CD4-positive, alpha-beta T cell treated with Interleukin-6 at 100 ng/mL for 8 hours (primary cell): ENCODE results near the gene MEDAG.

Experiments
- DNase-seq: peaks from one replicate; pipeline ENCODE4 v3.0.0-alpha.2; 2020; ENCODE audit warnings: mixed read lengths, low spot score

The MEDAG gene

GRCh38 chr13:30905932-30906383, at the start of gene MEDAG:
TSS of gene MEDAG (plus strand) at chr13:30906271. CDS start at chr13:30906516, 245 bp downstream.
- DNase-seq: no peak

- DNase-seq: no peak
Observed at GRCh38 chr13:30857018-30857417, 49.1 kb upstream of the MEDAG start.

GRCh38 chr13:30857636-30858035, 48.4 kb upstream of the MEDAG start:
- no peak for DNase-seq

- no peak for DNase-seq
Observed at GRCh38 chr13:30859326-30859725, 46.7 kb upstream of the MEDAG start.

GRCh38 chr13:30861163-30861562, 44.9 kb upstream of the MEDAG start:
- no peak for DNase-seq

- no peak for DNase-seq
Observed at GRCh38 chr13:30861836-30862467, 44.1 kb upstream of the MEDAG start.

- no peak for DNase-seq
Observed at GRCh38 chr13:30862707-30863106, 43.4 kb upstream of the MEDAG start.

- no peak for DNase-seq
Observed at GRCh38 chr13:30863231-30863630, 42.8 kb upstream of the MEDAG start.

- DNase-seq: no peak
Observed at GRCh38 chr13:30863796-30864195, 42.3 kb upstream of the MEDAG start.

GRCh38 chr13:30864433-30865122, 41.5 kb upstream of the MEDAG start:
- no peak for DNase-seq

GRCh38 chr13:30865123-30866049, 40.7 kb upstream of the MEDAG start:
- peak; percentile 34 for DNase-seq

GRCh38 chr13:30866677-30867076, 39.4 kb upstream of the MEDAG start:
- DNase-seq: no peak

- DNase-seq: no peak
Observed at GRCh38 chr13:30867089-30867669, 38.9 kb upstream of the MEDAG start.

- no peak for DNase-seq
Observed at GRCh38 chr13:30868799-30869470, 37.1 kb upstream of the MEDAG start.

GRCh38 chr13:30869491-30869890, 36.6 kb upstream of the MEDAG start:
- DNase-seq: no peak

GRCh38 chr13:30870049-30870884, 35.8 kb upstream of the MEDAG start:
- no peak for DNase-seq

GRCh38 chr13:30870916-30871587, 35.0 kb upstream of the MEDAG start:
- no peak for DNase-seq

- DNase-seq: no peak
Observed at GRCh38 chr13:30871588-30872275, 34.3 kb upstream of the MEDAG start.

- DNase-seq: no peak
Observed at GRCh38 chr13:30872276-30872594, 33.8 kb upstream of the MEDAG start.
